ENCODE measurements around the gene NGEF. TPM values are rescaled to one million over a fixed set of nuclear protein-coding genes. Genes with fewer than 3 reads are reported as not detected.

The NGEF gene
- polyA plus RNA-seq, 1 of the 3 experiments (the other 2 are of a cell fraction) = 1.4 TPM

- H2AFZ ChIP-seq (ENCODE audit: low read depth) = no peak overlapping the region
- no peaks in the 10 kb centered on the region for H3K4me1 ChIP-seq (ENCODE audit: control insufficient read depth in 1 of 2, insufficient read depth in 2 of 2, low read depth in 1 of 2, low read length in 1 of 2)
- no peak overlapping the region for H3K27ac ChIP-seq (ENCODE audit: low read depth in 2 of 2, low read length in 1 of 2)
- no peaks in the 10 kb centered on the region for H3K79me2 ChIP-seq (ENCODE audit: insufficient read depth)
- CTCF ChIA-PET = interaction anchor here (1.1 kb wide), 1 partner anchor 30 kb away, joined by 3 read pairs; no protein-coding TSS in a partner anchor
- no peak overlapping the region for H3K4me3 ChIP-seq (ENCODE audit: low read depth in 2 of 2, low read length in 1 of 2)
- H3K36me3 ChIP-seq (replicated peaks in 1 of 2; ENCODE audit: control insufficient read depth in 1 of 2, insufficient read depth in 2 of 2, low read length in 1 of 2) = no peaks in the 10 kb centered on the region
- no peaks in the 10 kb centered on the region for H4K20me1 ChIP-seq (ENCODE audit: insufficient read depth)
- POLR2A ChIA-PET = no interaction called here
- no peaks in the 10 kb centered on the region for H3K27me3 ChIP-seq (ENCODE audit: insufficient read depth)
- H3F3A ChIP-seq (replicated peaks; ENCODE audit: insufficient read depth) = no peaks in the 10 kb centered on the region
- TF ChIP-seq TCF12 (IDR thresholded peaks at IDR 0.05) (no peak), FOXM1 (IDR thresholded peaks at IDR 0.05; ENCODE audit: low read depth) (no peak), FOSL2 (IDR thresholded peaks at IDR 0.05; ENCODE audit: borderline replicate concordance, low read depth) (no peak), RCOR1 (IDR thresholded peaks at IDR 0.05; ENCODE audit: low read length) (no peak), JUND (IDR thresholded peaks at IDR 0.05) (no peak), GABPA (IDR thresholded peaks at IDR 0.05; ENCODE audit: low read depth) (no peak), YY1 (IDR thresholded peaks at IDR 0.05; ENCODE audit: low read depth) (no peak), GATA2 (CRISPR knock-in tag; IDR thresholded peaks at IDR 0.05) (no peak), EZH2phosphoT487 (IDR thresholded peaks at IDR 0.05; ENCODE audit: borderline replicate concordance, low read depth) (no peak)
- TF ChIP-seq, protein P1, sequence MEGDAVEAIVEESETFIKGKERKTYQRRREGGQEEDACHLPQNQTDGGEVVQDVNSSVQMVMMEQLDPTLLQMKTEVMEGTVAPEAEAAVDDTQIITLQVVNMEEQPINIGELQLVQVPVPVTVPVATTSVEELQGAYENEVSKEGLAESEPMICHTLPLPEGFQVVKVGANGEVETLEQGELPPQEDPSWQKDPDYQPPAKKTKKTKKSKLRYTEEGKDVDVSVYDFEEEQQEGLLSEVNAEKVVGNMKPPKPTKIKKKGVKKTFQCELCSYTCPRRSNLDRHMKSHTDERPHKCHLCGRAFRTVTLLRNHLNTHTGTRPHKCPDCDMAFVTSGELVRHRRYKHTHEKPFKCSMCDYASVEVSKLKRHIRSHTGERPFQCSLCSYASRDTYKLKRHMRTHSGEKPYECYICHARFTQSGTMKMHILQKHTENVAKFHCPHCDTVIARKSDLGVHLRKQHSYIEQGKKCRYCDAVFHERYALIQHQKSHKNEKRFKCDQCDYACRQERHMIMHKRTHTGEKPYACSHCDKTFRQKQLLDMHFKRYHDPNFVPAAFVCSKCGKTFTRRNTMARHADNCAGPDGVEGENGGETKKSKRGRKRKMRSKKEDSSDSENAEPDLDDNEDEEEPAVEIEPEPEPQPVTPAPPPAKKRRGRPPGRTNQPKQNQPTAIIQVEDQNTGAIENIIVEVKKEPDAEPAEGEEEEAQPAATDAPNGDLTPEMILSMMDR (IDR thresholded peaks at IDR 0.05) = no peak
- TF ChIP-seq, protein P2, sequence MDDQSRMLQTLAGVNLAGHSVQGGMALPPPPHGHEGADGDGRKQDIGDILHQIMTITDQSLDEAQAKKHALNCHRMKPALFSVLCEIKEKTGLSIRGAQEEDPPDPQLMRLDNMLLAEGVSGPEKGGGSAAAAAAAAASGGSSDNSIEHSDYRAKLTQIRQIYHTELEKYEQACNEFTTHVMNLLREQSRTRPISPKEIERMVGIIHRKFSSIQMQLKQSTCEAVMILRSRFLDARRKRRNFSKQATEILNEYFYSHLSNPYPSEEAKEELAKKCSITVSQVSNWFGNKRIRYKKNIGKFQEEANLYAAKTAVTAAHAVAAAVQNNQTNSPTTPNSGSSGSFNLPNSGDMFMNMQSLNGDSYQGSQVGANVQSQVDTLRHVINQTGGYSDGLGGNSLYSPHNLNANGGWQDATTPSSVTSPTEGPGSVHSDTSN (IDR thresholded peaks at IDR 0.05) = no peak
- H3K9me3 ChIP-seq = no peaks in the 10 kb centered on the region
- no peaks in the 10 kb centered on the region for H3K9me2 ChIP-seq
- no peak for DNase-seq
- WGBS (ENCODE audit: low lambda C conversion rate) = no CpG with 5 or more reads among the region's 5 CpGs
- H3K9ac ChIP-seq = no peak overlapping the region
- H3K4me2 ChIP-seq = no peak overlapping the region
Observed at GRCh38 chr2:232998666-232998985, 14.4 kb downstream of the NGEF start.

DNA sequence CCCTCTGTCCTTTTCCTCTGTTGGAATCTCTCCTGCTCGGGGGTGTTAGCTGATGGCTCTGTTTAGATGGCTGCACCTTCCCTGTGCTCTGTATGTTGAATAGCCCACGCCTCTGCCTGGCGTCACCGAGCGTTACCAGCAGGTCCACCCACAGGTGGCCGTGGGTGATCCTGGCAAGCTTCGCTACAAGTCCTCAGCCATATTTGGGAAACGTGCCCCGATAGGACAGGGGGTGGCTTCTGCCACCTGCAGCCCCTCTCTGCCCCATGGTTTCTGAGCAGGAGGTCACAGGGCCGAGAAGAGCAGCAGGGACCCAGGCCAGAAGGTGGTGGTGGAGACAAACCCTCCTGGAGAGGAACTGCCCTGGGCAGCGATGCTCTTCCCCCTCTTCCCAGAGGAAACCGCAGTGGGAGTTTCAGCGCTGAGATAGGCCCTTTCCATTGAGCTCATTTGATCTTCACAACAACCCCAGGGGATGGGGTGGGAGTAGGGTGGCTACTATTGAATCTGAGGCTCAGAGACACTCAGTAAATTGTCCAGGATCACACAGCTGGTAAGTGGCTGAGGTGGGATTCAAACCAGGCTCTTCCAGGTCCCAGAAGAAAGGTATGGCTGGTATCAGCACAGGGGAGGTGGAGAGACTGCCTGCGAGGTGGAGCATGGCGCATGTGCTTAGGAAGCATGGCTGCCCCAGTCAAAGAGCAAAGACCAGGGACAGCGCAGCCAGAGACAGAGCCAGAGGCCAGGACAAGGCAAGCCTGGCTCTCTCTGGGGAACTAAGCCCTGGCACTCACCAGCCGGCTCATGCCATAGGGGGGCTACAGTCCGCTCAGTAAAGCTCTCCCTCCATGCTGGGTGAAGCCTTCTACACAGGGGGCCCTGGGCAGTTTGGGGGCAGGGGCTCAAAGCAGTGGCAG, 15.0 kb downstream of the NGEF start:
- ChIA-PET CTCF (interaction anchor here (1.1 kb wide), 1 partner anchor 31 kb away, joined by 3 read pairs; no protein-coding TSS in a partner anchor), POLR2A (no interaction called here)
- no peak overlapping the region for H3K4me2 ChIP-seq
- H3K27me3 ChIP-seq (ENCODE audit: insufficient read depth) = no peaks in the 10 kb centered on the region
- no peak overlapping the region for H3K4me3 ChIP-seq (ENCODE audit: low read depth in 2 of 2, low read length in 1 of 2)
- no peak overlapping the region for H3K27ac ChIP-seq (ENCODE audit: low read depth in 2 of 2, low read length in 1 of 2)
- no peaks in the 10 kb centered on the region for H3K9me3 ChIP-seq
- WGBS (ENCODE audit: low lambda C conversion rate) = 82% methylated on average over 13 of the region's 18 CpGs
- no peak for DNase-seq
- no peaks in the 10 kb centered on the region for H4K20me1 ChIP-seq (ENCODE audit: insufficient read depth)
- H3K4me1 ChIP-seq (ENCODE audit: control insufficient read depth in 1 of 2, insufficient read depth in 2 of 2, low read depth in 1 of 2, low read length in 1 of 2) = no peaks in the 10 kb centered on the region
- H3F3A ChIP-seq (replicated peaks; ENCODE audit: insufficient read depth) = no peaks in the 10 kb centered on the region
- H2AFZ ChIP-seq (ENCODE audit: low read depth) = no peak overlapping the region
- H3K9me2 ChIP-seq = no peaks in the 10 kb centered on the region
- no peaks in the 10 kb centered on the region for H3K79me2 ChIP-seq (ENCODE audit: insufficient read depth)
- H3K36me3 ChIP-seq (replicated peaks in 1 of 2; ENCODE audit: control insufficient read depth in 1 of 2, insufficient read depth in 2 of 2, low read length in 1 of 2) = no peaks in the 10 kb centered on the region
- no peak overlapping the region for H3K9ac ChIP-seq
- TF ChIP-seq MEF2A (IDR thresholded peaks at IDR 0.05; ENCODE audit: borderline replicate concordance, low read depth) = no peak
- no peak for TF ChIP-seq ZBTB33 (IDR thresholded peaks at IDR 0.05; ENCODE audit: borderline replicate concordance, low read depth)
- no peak for TF ChIP-seq NRF1 (IDR thresholded peaks at IDR 0.05; ENCODE audit: low read depth, low read length)
- no peak for TF ChIP-seq FOXJ3 (CRISPR knock-in tag; IDR thresholded peaks at IDR 0.05)
- TF ChIP-seq, protein P3, sequence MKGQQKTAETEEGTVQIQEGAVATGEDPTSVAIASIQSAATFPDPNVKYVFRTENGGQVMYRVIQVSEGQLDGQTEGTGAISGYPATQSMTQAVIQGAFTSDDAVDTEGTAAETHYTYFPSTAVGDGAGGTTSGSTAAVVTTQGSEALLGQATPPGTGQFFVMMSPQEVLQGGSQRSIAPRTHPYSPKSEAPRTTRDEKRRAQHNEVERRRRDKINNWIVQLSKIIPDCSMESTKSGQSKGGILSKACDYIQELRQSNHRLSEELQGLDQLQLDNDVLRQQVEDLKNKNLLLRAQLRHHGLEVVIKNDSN (IDR thresholded peaks at IDR 0.05; ENCODE audit: borderline replicate concordance, low read depth) = no peak
- no peak for TF ChIP-seq EP300 (IDR thresholded peaks at IDR 0.05; ENCODE audit: borderline replicate concordance in 1 of 2, low read depth in 1 of 2, low read length in 1 of 2)
- TF ChIP-seq REST (IDR thresholded peaks at IDR 0.05; ENCODE audit: low read depth, low read length) = no peak
